Eye (tissue), 1 donor: Measurements from ENCODE around the gene MAP3K5.
"Not testable (repeated sequence)": the region's sequence is repeated elsewhere in the genome, so short reads cannot be mapped to it uniquely, and the experiment has no call there.

ENCODE experiments used
- DNase-seq: peaks from one replicate; pipeline ENCODE4 v3.0.0-alpha.2; 2015

Gene MAP3K5

GRCh38 chr6:136790411-136791295, 1.6 kb downstream of the MAP3K5 start:
- DNase-seq = no peak

DNA sequence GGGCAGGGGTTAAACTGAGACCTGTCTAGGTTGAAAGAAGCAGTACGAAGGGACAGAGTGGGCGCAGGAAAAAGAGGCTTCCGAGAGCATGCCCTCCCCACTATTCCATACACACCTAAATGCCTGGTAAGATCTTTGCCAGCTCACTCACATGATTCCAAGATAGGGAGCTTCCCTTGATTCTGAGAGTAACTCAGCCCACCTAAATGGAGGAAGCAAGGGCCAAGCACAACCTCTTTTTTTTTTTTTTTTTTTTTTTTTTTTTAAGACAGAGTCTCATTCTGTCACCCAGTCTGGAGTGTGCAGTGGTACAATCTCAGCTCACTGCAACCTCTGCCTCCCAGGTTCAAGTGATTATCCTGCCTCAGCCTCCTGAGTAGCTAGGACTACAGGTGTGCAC, 2.8 kb downstream of the MAP3K5 start:
- not testable (repeated sequence) for DNase-seq

GRCh38 chr6:136788069-136788902, 4.0 kb downstream of the MAP3K5 start:
- no peak for DNase-seq

- no peak for DNase-seq
Observed at GRCh38 chr6:136787726-136788068, 4.6 kb downstream of the MAP3K5 start.

GRCh38 chr6:136786658-136787057, 5.6 kb downstream of the MAP3K5 start:
- no peak for DNase-seq

GRCh38 chr6:136784910-136785746, 7.1 kb downstream of the MAP3K5 start:
- DNase-seq = no peak

DNA sequence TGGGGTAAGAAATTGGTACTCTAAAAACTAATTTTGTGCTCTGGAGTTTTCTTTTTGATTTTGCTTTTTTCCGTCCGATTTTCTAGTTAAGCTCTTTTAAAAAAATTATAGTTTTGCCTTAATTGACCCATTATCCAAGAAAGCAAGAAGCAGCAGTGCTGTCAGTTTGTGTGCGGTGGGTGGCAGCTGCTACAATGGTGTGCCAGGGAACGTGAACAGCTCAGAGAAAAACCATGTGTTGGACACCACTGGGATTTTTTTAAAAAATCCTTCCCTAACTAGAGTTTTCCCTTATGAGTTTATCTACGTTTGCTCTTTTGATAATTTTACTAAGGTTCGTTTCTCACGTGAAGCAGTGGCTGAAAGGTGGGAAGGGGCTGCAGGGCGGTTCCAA, 8.0 kb downstream of the MAP3K5 start:
- DNase-seq = no peak

- DNase-seq = no peak
Observed at GRCh38 chr6:136783495-136784270, 8.6 kb downstream of the MAP3K5 start.

DNA sequence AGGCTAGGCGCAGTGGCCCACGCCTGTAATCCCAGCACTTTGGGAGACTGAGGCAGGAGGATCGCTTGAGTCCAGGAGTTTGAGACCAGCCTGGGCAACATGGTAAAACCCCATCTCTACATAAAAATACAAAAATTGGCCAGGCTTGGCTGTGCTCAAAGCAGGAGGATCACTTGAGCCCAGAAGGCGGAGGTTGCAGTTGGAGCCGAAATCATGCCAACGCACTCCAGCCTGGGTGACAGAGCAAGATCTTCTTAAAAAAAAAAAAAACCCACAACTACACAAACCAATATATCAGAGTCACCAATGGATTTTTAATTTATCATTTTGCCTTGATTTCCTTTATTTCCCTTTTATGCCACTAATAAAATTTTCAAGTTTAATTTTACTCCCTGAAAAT, 9.3 kb downstream of the MAP3K5 start:
- no peak for DNase-seq

GRCh38 chr6:136782021-136782770, 10.1 kb downstream of the MAP3K5 start:
- no peak for DNase-seq

- no peak for DNase-seq
Observed at GRCh38 chr6:136780972-136781371, 11.3 kb downstream of the MAP3K5 start.

DNA sequence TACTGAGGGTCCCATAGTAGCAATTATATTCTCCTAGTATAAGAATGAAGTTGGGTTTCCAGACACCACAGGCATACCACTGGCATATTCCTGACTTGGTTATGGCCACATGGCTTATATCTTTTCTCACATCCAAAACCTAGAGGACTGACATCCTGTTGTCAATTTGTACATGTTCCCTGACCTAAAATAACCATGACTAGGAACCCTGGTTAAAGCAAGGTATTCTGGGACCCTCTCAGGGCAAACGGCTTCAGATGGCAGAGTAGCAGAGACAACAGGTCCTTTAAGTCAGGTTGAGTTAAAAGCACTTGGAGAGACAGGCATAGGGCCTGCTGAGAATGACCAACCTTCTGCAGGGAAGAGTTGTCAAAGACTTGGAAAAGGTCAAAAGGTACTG, 12.6 kb downstream of the MAP3K5 start:
- DNase-seq = no peak

- DNase-seq = no peak
Observed at GRCh38 chr6:136777651-136778050, 14.6 kb downstream of the MAP3K5 start.

DNA sequence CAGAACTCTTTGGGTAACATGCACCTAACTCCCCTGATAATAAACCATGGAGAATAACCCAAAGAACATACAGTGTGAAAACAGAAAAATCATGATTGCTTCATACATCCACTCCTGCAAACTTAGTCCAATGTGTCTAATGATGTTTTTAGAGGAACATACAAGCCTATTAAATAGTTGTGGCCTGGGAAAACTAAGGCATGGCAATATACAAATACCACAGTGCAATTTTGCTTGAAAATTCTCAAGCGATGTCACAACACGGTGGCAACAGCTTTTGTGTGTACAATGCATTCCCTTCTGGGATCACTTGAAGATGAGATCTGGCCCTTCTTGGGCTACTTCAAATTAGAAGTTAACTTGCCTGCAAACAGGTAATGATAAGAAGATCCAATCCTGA, 16.7 kb downstream of the MAP3K5 start:
- DNase-seq = no peak

- no peak for DNase-seq
Observed at GRCh38 chr6:136775081-136775480, 17.2 kb downstream of the MAP3K5 start.

GRCh38 chr6:136774228-136775041, 17.8 kb downstream of the MAP3K5 start:
- no peak for DNase-seq

DNA sequence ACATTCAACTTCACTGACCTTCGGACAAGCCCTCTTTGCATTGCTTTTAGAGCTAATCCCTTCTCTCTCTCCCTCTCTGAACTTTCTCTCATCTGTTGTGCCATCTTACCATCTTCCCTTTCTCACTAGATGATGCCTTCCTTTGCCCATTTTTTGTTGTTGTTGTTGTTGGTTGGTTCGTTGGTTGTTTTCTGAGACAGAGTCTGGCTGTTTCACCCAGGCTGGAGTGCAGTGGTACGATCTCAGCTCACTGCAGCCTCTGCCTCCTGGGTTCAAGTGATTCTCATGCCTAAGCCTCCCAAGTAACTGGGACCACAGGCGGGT, 18.8 kb downstream of the MAP3K5 start:
- no peak for DNase-seq

- no peak for DNase-seq
Observed at GRCh38 chr6:136772685-136773472, 19.4 kb downstream of the MAP3K5 start.

DNA sequence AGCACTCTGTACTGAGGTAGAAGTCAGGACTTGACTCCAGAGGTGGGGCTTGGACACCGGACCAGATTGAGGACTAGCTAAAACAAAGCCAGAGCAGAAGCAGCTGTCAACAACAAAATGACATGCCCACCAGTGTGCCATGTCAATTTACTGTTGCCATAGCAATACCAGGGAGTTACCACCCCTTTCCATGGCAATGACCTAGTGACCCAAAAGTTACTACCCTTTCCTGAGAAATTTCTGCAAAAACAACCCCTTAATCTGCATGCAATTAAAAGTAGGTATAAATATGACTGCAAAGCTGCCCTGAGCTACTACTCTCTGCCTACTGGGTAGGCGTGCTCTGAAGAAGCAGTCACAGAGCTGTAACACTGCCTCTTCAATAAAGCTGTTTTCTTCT, 21.0 kb downstream of the MAP3K5 start:
- no peak for DNase-seq

GRCh38 chr6:136769759-136770158, 22.5 kb downstream of the MAP3K5 start:
- DNase-seq = no peak
